ENCODE results near the gene CKS2.

DNA sequence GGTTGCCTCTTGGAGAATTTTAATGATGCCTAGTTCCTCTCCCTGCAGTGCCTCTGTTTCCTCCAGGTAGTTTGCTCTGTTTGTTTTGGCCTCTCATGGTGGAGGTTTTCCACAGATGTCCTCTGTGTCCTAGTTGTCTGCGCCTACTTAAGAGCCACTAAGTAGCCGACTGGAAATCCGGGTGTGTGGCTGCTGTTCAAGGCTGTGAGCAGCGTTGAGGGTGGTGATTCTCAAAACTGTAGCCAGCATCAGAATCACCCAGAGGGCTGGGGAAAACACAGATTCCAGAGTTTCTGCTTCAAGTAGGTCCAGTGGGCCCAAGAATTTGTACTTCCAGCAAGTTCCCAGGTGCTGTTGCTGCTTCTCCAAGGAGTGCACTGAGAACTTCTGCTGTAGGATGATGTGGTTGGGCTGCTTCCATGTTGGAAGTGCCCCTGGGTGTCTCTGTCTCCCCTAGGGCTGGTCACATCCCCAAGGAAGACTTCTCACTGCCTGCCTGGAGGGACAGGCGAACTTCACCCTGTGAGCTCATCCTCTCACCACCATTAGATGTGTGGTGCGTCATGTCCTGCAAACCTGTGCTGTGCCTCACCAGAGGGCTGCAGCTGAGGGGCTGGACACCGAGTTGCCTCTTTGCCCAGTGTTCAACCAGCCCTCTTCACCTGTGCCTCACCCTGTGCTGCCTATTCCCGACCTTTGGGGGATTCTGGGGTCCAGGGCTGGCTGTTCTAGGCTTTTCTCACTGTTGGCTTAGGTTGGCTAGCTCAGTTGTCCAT lies 42.1 kb downstream of the CKS2 start:
- TF ChIP-seq EZH2 (IDR thresholded peaks at IDR 0.05; ENCODE audit: low read depth, unreplicated experiment) (no peak), EZH2phosphoT487 (IDR thresholded peaks at IDR 0.05; ENCODE audit: unreplicated experiment) (no peak)
- TF ChIP-seq, protein P1, sequence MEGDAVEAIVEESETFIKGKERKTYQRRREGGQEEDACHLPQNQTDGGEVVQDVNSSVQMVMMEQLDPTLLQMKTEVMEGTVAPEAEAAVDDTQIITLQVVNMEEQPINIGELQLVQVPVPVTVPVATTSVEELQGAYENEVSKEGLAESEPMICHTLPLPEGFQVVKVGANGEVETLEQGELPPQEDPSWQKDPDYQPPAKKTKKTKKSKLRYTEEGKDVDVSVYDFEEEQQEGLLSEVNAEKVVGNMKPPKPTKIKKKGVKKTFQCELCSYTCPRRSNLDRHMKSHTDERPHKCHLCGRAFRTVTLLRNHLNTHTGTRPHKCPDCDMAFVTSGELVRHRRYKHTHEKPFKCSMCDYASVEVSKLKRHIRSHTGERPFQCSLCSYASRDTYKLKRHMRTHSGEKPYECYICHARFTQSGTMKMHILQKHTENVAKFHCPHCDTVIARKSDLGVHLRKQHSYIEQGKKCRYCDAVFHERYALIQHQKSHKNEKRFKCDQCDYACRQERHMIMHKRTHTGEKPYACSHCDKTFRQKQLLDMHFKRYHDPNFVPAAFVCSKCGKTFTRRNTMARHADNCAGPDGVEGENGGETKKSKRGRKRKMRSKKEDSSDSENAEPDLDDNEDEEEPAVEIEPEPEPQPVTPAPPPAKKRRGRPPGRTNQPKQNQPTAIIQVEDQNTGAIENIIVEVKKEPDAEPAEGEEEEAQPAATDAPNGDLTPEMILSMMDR (conservative IDR thresholded peaks at IDR 0.05; ENCODE audit: low read depth in 2 of 2) = no peak
- TF ChIP-seq, protein P2, sequence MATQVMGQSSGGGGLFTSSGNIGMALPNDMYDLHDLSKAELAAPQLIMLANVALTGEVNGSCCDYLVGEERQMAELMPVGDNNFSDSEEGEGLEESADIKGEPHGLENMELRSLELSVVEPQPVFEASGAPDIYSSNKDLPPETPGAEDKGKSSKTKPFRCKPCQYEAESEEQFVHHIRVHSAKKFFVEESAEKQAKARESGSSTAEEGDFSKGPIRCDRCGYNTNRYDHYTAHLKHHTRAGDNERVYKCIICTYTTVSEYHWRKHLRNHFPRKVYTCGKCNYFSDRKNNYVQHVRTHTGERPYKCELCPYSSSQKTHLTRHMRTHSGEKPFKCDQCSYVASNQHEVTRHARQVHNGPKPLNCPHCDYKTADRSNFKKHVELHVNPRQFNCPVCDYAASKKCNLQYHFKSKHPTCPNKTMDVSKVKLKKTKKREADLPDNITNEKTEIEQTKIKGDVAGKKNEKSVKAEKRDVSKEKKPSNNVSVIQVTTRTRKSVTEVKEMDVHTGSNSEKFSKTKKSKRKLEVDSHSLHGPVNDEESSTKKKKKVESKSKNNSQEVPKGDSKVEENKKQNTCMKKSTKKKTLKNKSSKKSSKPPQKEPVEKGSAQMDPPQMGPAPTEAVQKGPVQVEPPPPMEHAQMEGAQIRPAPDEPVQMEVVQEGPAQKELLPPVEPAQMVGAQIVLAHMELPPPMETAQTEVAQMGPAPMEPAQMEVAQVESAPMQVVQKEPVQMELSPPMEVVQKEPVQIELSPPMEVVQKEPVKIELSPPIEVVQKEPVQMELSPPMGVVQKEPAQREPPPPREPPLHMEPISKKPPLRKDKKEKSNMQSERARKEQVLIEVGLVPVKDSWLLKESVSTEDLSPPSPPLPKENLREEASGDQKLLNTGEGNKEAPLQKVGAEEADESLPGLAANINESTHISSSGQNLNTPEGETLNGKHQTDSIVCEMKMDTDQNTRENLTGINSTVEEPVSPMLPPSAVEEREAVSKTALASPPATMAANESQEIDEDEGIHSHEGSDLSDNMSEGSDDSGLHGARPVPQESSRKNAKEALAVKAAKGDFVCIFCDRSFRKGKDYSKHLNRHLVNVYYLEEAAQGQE (IDR thresholded peaks at IDR 0.05; ENCODE audit: unreplicated experiment) = no peak
